ENCODE data around the gene LAPTM5. TPM values are rescaled to one million over a fixed set of nuclear protein-coding genes. Genes with fewer than 3 reads are reported as not detected.

LAPTM5 gene
- total and polyA plus RNA-seq, 4 donors = 18.0 to 46.2 (median 28.1) TPM

DNA sequence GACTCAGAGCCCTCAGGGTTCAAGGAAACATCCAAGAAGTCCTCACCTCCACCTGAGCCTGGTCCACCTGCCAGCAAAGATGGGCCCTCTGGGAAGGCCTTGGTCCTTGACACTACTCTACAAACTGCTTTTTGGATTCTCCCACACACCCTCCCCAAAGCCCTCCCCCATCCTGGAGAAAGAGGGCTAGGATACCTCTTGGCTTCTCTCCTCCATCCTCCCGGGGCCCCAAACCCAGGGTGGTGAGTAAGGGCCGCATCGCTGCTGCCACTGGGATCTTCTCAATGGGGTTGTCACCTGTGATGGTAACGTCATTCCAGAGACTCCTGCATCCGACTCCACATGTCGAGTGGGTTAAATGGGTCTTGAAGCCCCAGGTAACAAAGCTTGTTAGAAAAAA, 60.7 kb downstream of the LAPTM5 start:
- no peak overlapping the region for H3K4me3 ChIP-seq (ENCODE audit: low read depth in 1 of 3, low read length in 3 of 3)
- H3K9me3 ChIP-seq (ENCODE audit: control insufficient read depth in 4 of 4, low read length in 3 of 4) = no peaks in the 10 kb centered on the region
- H3K36me3 ChIP-seq (ENCODE audit: control insufficient read depth in 4 of 4, insufficient read depth in 3 of 4, low read depth in 1 of 4, low read length in 3 of 4) = no peaks in the 10 kb centered on the region
- no peak for DNase-seq (ENCODE audit: low spot score)
- H3K9ac ChIP-seq (ENCODE audit: low read depth in 1 of 2, low read length in 2 of 2) = no peak overlapping the region
- no peaks in the 10 kb centered on the region for H3K4me1 ChIP-seq (ENCODE audit: control insufficient read depth in 4 of 4, insufficient read depth in 4 of 4, low read length in 3 of 4)
- no peak overlapping the region for H3K27ac ChIP-seq (ENCODE audit: low read depth in 1 of 2, low read length in 2 of 2)
- WGBS = 93% methylated on average over 6 of the region's 6 CpGs
- no peak for TF ChIP-seq EGR1 (IDR thresholded peaks at IDR 0.05; ENCODE audit: low read depth in 2 of 2)
- TF ChIP-seq GABPA (IDR thresholded peaks at IDR 0.05 in 1 of 2, conservative IDR thresholded peaks at IDR 0.05 in 1 of 2) = no peak
- TF ChIP-seq YY1 (IDR thresholded peaks at IDR 0.05) = no peak
- TF ChIP-seq FOXA2 (IDR thresholded peaks at IDR 0.05) = no peak
- TF ChIP-seq, protein P1, sequence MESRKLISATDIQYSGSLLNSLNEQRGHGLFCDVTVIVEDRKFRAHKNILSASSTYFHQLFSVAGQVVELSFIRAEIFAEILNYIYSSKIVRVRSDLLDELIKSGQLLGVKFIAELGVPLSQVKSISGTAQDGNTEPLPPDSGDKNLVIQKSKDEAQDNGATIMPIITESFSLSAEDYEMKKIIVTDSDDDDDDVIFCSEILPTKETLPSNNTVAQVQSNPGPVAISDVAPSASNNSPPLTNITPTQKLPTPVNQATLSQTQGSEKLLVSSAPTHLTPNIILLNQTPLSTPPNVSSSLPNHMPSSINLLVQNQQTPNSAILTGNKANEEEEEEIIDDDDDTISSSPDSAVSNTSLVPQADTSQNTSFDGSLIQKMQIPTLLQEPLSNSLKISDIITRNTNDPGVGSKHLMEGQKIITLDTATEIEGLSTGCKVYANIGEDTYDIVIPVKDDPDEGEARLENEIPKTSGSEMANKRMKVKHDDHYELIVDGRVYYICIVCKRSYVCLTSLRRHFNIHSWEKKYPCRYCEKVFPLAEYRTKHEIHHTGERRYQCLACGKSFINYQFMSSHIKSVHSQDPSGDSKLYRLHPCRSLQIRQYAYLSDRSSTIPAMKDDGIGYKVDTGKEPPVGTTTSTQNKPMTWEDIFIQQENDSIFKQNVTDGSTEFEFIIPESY (IDR thresholded peaks at IDR 0.05) = no peak
- no peak for TF ChIP-seq JUND (IDR thresholded peaks at IDR 0.05)
- TF ChIP-seq, protein P2, sequence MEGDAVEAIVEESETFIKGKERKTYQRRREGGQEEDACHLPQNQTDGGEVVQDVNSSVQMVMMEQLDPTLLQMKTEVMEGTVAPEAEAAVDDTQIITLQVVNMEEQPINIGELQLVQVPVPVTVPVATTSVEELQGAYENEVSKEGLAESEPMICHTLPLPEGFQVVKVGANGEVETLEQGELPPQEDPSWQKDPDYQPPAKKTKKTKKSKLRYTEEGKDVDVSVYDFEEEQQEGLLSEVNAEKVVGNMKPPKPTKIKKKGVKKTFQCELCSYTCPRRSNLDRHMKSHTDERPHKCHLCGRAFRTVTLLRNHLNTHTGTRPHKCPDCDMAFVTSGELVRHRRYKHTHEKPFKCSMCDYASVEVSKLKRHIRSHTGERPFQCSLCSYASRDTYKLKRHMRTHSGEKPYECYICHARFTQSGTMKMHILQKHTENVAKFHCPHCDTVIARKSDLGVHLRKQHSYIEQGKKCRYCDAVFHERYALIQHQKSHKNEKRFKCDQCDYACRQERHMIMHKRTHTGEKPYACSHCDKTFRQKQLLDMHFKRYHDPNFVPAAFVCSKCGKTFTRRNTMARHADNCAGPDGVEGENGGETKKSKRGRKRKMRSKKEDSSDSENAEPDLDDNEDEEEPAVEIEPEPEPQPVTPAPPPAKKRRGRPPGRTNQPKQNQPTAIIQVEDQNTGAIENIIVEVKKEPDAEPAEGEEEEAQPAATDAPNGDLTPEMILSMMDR (IDR thresholded peaks at IDR 0.05; ENCODE audit: low read depth, low read length, missing input control) = no peak
- TF ChIP-seq HNF4G (IDR thresholded peaks at IDR 0.05) = no peak
- no peak for TF ChIP-seq NR2F2 (IDR thresholded peaks at IDR 0.05)
- TF ChIP-seq, protein P3, sequence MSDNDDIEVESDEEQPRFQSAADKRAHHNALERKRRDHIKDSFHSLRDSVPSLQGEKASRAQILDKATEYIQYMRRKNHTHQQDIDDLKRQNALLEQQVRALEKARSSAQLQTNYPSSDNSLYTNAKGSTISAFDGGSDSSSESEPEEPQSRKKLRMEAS (IDR thresholded peaks at IDR 0.05) = no peak
- no peaks in the 10 kb centered on the region for H3K27me3 ChIP-seq (ENCODE audit: control insufficient read depth in 4 of 4, insufficient read depth in 4 of 4, low read length in 3 of 4)

DNA sequence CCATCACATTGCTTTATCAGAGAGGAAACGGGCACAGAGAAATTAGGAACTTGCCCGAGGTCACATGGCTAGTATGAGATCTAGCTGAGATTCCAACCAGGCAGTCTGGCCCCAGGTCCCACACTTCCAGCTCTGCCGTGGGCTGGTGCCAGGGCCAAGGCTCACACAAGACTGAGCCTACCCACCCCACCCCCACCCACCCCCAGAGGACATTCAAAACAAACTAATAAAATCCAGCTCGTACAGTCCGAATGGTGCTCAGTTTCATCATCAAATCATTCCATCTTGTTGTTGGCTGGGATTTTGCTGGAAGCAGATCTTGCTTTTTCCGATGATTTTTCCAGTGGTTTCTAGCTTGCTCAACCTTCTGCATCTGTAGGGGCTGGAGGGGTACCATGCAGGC, 62.1 kb downstream of the LAPTM5 start:
- Histone ChIP-seq H3K36me3 (ENCODE audit: control insufficient read depth in 4 of 4, insufficient read depth in 3 of 4, low read depth in 1 of 4, low read length in 3 of 4) (no peaks in the 10 kb centered on the region), H3K27me3 (ENCODE audit: control insufficient read depth in 4 of 4, insufficient read depth in 4 of 4, low read length in 3 of 4) (no peaks in the 10 kb centered on the region), H3K4me1 (ENCODE audit: control insufficient read depth in 4 of 4, insufficient read depth in 4 of 4, low read length in 3 of 4) (no peaks in the 10 kb centered on the region), H3K9ac (ENCODE audit: low read depth in 1 of 2, low read length in 2 of 2) (no peak overlapping the region), H3K9me3 (ENCODE audit: control insufficient read depth in 4 of 4, low read length in 3 of 4) (no peaks in the 10 kb centered on the region), H3K27ac (ENCODE audit: low read depth in 1 of 2, low read length in 2 of 2) (no peak overlapping the region), H3K4me3 (ENCODE audit: low read depth in 1 of 3, low read length in 3 of 3) (no peak overlapping the region)
- TF ChIP-seq, protein P3 (IDR thresholded peaks at IDR 0.05) = no peak
- TF ChIP-seq, protein P4, sequence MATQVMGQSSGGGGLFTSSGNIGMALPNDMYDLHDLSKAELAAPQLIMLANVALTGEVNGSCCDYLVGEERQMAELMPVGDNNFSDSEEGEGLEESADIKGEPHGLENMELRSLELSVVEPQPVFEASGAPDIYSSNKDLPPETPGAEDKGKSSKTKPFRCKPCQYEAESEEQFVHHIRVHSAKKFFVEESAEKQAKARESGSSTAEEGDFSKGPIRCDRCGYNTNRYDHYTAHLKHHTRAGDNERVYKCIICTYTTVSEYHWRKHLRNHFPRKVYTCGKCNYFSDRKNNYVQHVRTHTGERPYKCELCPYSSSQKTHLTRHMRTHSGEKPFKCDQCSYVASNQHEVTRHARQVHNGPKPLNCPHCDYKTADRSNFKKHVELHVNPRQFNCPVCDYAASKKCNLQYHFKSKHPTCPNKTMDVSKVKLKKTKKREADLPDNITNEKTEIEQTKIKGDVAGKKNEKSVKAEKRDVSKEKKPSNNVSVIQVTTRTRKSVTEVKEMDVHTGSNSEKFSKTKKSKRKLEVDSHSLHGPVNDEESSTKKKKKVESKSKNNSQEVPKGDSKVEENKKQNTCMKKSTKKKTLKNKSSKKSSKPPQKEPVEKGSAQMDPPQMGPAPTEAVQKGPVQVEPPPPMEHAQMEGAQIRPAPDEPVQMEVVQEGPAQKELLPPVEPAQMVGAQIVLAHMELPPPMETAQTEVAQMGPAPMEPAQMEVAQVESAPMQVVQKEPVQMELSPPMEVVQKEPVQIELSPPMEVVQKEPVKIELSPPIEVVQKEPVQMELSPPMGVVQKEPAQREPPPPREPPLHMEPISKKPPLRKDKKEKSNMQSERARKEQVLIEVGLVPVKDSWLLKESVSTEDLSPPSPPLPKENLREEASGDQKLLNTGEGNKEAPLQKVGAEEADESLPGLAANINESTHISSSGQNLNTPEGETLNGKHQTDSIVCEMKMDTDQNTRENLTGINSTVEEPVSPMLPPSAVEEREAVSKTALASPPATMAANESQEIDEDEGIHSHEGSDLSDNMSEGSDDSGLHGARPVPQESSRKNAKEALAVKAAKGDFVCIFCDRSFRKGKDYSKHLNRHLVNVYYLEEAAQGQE (IDR thresholded peaks at IDR 0.05) = no peak
- TF ChIP-seq HNF4G (IDR thresholded peaks at IDR 0.05) (no peak), RXRA (IDR thresholded peaks at IDR 0.05) (no peak), TAF1 (conservative IDR thresholded peaks at IDR 0.05) (no peak), RAD21 (IDR thresholded peaks at IDR 0.05) (no peak)
- DNase-seq (ENCODE audit: low spot score) = no peak
- WGBS = 75% methylated on average over 6 of the region's 6 CpGs
